ENCODE results near the gene TCEA2.

TCEA2 gene

GRCh38 chr20:64047968-64048401, 15.0 kb upstream of the TCEA2 start:
- no peaks in the 10 kb centered on the region for H3K9me3 Mint-ChIP-seq
- H3K27ac Mint-ChIP-seq: no peak overlapping the region
- H3K4me1 Mint-ChIP-seq: peaks cover 22% of the 10 kb centered on the region
- peak overlapping the region; percentile 28 for H3K4me3 Mint-ChIP-seq
- H3K27me3 Mint-ChIP-seq (ENCODE audit: low read depth, poor library complexity): peaks cover 84% of the 10 kb centered on the region
- no peak for TF ChIP-seq CTCF (IDR thresholded peaks at IDR 0.05)
- peak; percentile 56 for DNase-seq
- no peaks in the 10 kb centered on the region for H3K36me3 Mint-ChIP-seq (ENCODE audit: low read depth)

- H3K4me1 Mint-ChIP-seq: peaks cover 28% of the 10 kb centered on the region
- no peak overlapping the region for H3K4me3 Mint-ChIP-seq
- H3K27ac Mint-ChIP-seq: no peak overlapping the region
- H3K27me3 Mint-ChIP-seq (ENCODE audit: low read depth, poor library complexity): peaks cover 78% of the 10 kb centered on the region
- no peaks in the 10 kb centered on the region for H3K36me3 Mint-ChIP-seq (ENCODE audit: low read depth)
- peak; percentile 62 for DNase-seq
- no peak for TF ChIP-seq CTCF (IDR thresholded peaks at IDR 0.05)
- no peaks in the 10 kb centered on the region for H3K9me3 Mint-ChIP-seq
Measured at GRCh38 chr20:64048402-64049044, 14.5 kb upstream of the TCEA2 start.

GRCh38 chr20:64049060-64049877, 13.7 kb upstream of the TCEA2 start, which contains the start of gene SOX18:
SOX18 (minus strand) TSS chr20:64049639; CDS start chr20:64049516, 123 bp downstream.
- no peaks in the 10 kb centered on the region for H3K36me3 Mint-ChIP-seq (ENCODE audit: low read depth)
- H3K9me3 Mint-ChIP-seq: no peaks in the 10 kb centered on the region
- peak within 1 kb of the TSS; percentile 54 for H3K4me3 Mint-ChIP-seq
- no peak for TF ChIP-seq CTCF (IDR thresholded peaks at IDR 0.05)
- no peak within 1 kb of the TSS for H3K27ac Mint-ChIP-seq
- peak; percentile 69 for DNase-seq
- peaks cover 71% of the 10 kb centered on the region for H3K27me3 Mint-ChIP-seq (ENCODE audit: low read depth, poor library complexity)
- peaks cover 35% of the 10 kb centered on the region for H3K4me1 Mint-ChIP-seq

GRCh38 chr20:64049878-64050260, 13.1 kb upstream of the TCEA2 start:
- H3K4me1 Mint-ChIP-seq: peaks cover 40% of the 10 kb centered on the region
- no peak overlapping the region for H3K27ac Mint-ChIP-seq
- peaks cover 65% of the 10 kb centered on the region for H3K27me3 Mint-ChIP-seq (ENCODE audit: low read depth, poor library complexity)
- no peak for DNase-seq
- no peaks in the 10 kb centered on the region for H3K9me3 Mint-ChIP-seq
- peak overlapping the region; percentile 52 for H3K4me3 Mint-ChIP-seq
- no peak for TF ChIP-seq CTCF (IDR thresholded peaks at IDR 0.05)
- H3K36me3 Mint-ChIP-seq (ENCODE audit: low read depth): no peaks in the 10 kb centered on the region

GRCh38 chr20:64050261-64051032, 12.6 kb upstream of the TCEA2 start:
- Mint-ChIP-seq H3K36me3 (ENCODE audit: low read depth) (no peaks in the 10 kb centered on the region), H3K9me3 (no peaks in the 10 kb centered on the region), H3K27me3 (ENCODE audit: low read depth, poor library complexity) (peaks cover 59% of the 10 kb centered on the region), H3K4me1 (peaks cover 46% of the 10 kb centered on the region), H3K27ac (no peak overlapping the region), H3K4me3 (no peak overlapping the region)
- TF ChIP-seq CTCF (IDR thresholded peaks at IDR 0.05): no peak
- DNase-seq: no peak

Measured in nephron progenitor cell (in vitro differentiated cells).